Suprapubic skin (tissue), 4 donors: Measurements from ENCODE around the gene PARP6. TPM values are rescaled to one million over a fixed set of nuclear protein-coding genes. Genes with fewer than 3 reads are reported as not detected.

Experiments
- DNase-seq, 2 donors: peaks; one replicate each; pipeline ENCODE4 v3.0.0-alpha.2; 2019; ENCODE audit warnings: low spot score in 2 of 2
- H3K27ac ChIP-seq: fragments of 200-600 bp; sonication (generic); one replicate; pipeline ENCODE4 v1.5.1; 2019
- H3K27me3 ChIP-seq: fragments of 200-600 bp; sonication (generic); one replicate; pipeline ENCODE4 v1.5.1; 2019
- H3K36me3 ChIP-seq: fragments of 200-600 bp; sonication (generic); one replicate; pipeline ENCODE4 v1.5.1; 2019
- H3K4me1 ChIP-seq: fragments of 200-600 bp; sonication (generic); one replicate; pipeline ENCODE4 v1.5.1; 2019
- H3K4me3 ChIP-seq: fragments of 200-600 bp; sonication (generic); one replicate; pipeline ENCODE4 v1.5.1; 2019; ENCODE audit warnings: mild to moderate bottlenecking
- H3K9me3 ChIP-seq: fragments of 200-600 bp; sonication (generic); one replicate; pipeline ENCODE4 v1.5.1; 2019
- EP300 ChIP-seq: sonication (generic); formaldehyde crosslinking; IDR thresholded peaks from one replicate; pipeline ENCODE4 v1.6.1; 2017; ENCODE audit warnings: antibody characterized with exemption
- POLR2A ChIP-seq, 2 donors: fragments of 450-650 bp; IDR thresholded peaks; one replicate each; pipeline ENCODE4 v1.6.1; 2017; ENCODE audit warnings: antibody characterized with exemption in 2 of 2, mild to moderate bottlenecking in 2 of 2, moderate library complexity in 2 of 2
- POLR2AphosphoS5 ChIP-seq, 3 donors: sonication (generic); formaldehyde crosslinking; IDR thresholded peaks; one replicate each; pipeline ENCODE4 v1.6.1; 2017; ENCODE audit warnings: antibody characterized with exemption in 3 of 3
- WGBS: methylation state at CpG from one replicate; pipeline ENCODE4 v1.1.5; 2018; 5-methylcytosine and 5-hydroxymethylcytosine counted together
- total RNA-seq, 4 donors: library from RNA; depleted of rRNA; stranded (reverse); fragments of >200 nt; gene quantifications; one replicate each; pipeline ENCODE4 v1.1.0, GENCODE V29; 2016
- TF ChIP-seq, protein P1 (sequence below), 2 donors: fragments of 200-600 bp in 1 of 2; fragments of 450-650 bp in 1 of 2; sonication (generic) in 1 of 2; IDR thresholded peaks; one replicate each; pipeline ENCODE4 v1.5.1; 2016 to 2019; ENCODE audit warnings: antibody characterized with exemption in 2 of 2, mild to moderate bottlenecking in 1 of 2, moderate library complexity in 1 of 2

The PARP6 gene
- total RNA-seq, 4 donors from 2014 or later = 63.6 to 102 (median 70.6) TPM

DNA sequence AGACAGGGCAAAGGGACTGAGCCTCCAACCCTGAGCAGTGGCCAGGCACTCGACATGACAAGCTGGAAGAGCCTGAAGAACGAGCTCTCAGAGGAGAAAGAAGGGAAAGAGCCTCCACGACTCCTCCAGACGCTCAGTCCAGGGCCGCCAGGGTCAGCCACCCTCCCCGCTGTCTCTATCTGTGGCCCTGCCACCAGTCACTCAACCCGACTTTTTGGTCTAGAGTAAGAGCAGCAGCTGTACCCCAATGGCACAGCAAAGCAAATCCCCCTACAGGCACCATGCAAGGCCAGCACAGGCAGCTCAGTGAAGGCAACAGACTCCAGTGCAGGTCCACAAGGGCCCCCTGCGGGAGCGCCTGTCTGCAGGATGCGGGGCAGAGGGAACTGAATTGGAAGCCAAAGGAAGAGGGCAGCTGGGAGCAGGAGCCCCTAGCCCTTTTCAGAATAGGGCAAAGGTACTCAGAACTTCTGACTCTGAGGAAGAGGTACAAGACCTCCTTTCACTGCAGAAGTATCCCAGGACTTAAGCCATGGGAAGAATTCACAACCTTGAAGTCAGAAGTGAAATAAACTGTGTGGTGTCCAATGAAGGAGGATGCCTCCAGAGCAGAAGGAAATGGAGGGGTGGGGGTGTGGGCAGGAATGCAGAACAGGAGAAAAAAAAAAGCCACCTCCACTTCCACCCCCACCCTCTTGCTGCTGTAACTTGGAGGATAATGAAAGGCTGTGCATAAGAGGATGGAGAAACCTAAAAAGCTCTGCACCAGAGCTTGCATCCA lies 66.3 kb downstream of the PARP6 start:
- TF ChIP-seq EP300 = no peak
- TF ChIP-seq, protein P1, sequence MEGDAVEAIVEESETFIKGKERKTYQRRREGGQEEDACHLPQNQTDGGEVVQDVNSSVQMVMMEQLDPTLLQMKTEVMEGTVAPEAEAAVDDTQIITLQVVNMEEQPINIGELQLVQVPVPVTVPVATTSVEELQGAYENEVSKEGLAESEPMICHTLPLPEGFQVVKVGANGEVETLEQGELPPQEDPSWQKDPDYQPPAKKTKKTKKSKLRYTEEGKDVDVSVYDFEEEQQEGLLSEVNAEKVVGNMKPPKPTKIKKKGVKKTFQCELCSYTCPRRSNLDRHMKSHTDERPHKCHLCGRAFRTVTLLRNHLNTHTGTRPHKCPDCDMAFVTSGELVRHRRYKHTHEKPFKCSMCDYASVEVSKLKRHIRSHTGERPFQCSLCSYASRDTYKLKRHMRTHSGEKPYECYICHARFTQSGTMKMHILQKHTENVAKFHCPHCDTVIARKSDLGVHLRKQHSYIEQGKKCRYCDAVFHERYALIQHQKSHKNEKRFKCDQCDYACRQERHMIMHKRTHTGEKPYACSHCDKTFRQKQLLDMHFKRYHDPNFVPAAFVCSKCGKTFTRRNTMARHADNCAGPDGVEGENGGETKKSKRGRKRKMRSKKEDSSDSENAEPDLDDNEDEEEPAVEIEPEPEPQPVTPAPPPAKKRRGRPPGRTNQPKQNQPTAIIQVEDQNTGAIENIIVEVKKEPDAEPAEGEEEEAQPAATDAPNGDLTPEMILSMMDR (IDR thresholded peaks at IDR 0.05) = no peak
- no peak for TF ChIP-seq POLR2A (IDR thresholded peaks at IDR 0.05)
- TF ChIP-seq POLR2AphosphoS5 (IDR thresholded peaks at IDR 0.05) = no peak
- no peak for DNase-seq
- peaks cover 99% of the 10 kb centered on the region for H3K36me3 ChIP-seq

DNA sequence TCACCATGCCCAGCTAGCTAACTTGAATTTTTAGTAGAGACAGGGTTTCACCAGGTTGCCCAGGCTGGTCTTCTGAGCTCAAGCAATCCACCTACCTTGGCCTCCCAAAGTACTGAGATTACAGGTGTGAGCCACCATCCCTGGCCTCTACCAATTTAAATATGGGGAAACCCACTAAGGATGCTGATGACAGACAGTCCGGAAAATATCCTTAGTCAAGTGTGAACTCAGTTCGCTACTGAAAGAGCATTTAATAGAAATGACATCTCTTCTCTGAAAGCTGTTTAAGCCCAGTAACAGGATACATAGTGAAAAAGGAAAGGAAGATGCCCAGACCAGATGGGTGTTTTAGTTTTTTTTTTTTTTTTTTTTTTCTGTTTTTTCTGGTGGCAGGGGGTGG lies 67.1 kb downstream of the PARP6 start:
- Histone ChIP-seq H3K36me3 (peaks cover 99% of the 10 kb centered on the region), H3K4me1 (peaks cover 33% of the 10 kb centered on the region), H3K27me3 (no peaks in the 10 kb centered on the region), H3K27ac (no peak overlapping the region), H3K4me3 (no peak overlapping the region), H3K9me3 (no peaks in the 10 kb centered on the region)
- no peak for DNase-seq
- WGBS = 93% methylated on average over 2 of the region's 2 CpGs
- TF ChIP-seq EP300 (no peak), POLR2AphosphoS5 (IDR thresholded peaks at IDR 0.05) (no peak), POLR2A (IDR thresholded peaks at IDR 0.05) (no peak)
- TF ChIP-seq, protein P1 (IDR thresholded peaks at IDR 0.05) = no peak

More for the DNA sequence above, 66.3 kb downstream of the PARP6 start:
- H3K4me1 ChIP-seq = peaks cover 25% of the 10 kb centered on the region
- H3K9me3 ChIP-seq = no peaks in the 10 kb centered on the region
- H3K27me3 ChIP-seq = no peaks in the 10 kb centered on the region
- H3K4me3 ChIP-seq = no peak overlapping the region
- H3K27ac ChIP-seq = no peak overlapping the region
- 82% methylated on average over 10 of the region's 10 CpGs for WGBS

DNA sequence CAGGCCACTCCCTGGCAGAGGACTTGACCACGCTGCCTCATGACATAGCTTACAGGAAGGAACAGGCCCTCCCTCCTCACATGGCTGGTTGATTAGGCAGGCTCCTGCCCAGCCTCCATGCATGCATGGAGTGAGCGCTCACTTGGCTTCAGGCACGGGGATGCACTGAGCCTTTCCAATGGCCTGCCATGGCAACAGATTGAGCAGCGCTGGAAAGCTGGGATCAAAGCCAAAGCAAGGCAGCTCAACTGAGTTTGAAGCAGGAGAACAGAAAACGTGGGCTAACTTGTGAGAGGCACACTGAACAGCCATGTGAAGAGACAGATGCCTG lies 68.9 kb downstream of the PARP6 start:
- no peak overlapping the region for H3K4me3 ChIP-seq
- DNase-seq = no peak
- TF ChIP-seq POLR2A (IDR thresholded peaks at IDR 0.05) (no peak), POLR2AphosphoS5 (IDR thresholded peaks at IDR 0.05) (no peak), EP300 (no peak)
- TF ChIP-seq, protein P1 (IDR thresholded peaks at IDR 0.05) = no peak
- H3K27me3 ChIP-seq = no peaks in the 10 kb centered on the region
- H3K9me3 ChIP-seq = no peaks in the 10 kb centered on the region
- H3K4me1 ChIP-seq = peaks cover 33% of the 10 kb centered on the region
- peaks cover 99% of the 10 kb centered on the region for H3K36me3 ChIP-seq
- peak overlapping the region; percentile 53 for H3K27ac ChIP-seq
- WGBS = 16% methylated on average over 5 of the region's 5 CpGs

DNA sequence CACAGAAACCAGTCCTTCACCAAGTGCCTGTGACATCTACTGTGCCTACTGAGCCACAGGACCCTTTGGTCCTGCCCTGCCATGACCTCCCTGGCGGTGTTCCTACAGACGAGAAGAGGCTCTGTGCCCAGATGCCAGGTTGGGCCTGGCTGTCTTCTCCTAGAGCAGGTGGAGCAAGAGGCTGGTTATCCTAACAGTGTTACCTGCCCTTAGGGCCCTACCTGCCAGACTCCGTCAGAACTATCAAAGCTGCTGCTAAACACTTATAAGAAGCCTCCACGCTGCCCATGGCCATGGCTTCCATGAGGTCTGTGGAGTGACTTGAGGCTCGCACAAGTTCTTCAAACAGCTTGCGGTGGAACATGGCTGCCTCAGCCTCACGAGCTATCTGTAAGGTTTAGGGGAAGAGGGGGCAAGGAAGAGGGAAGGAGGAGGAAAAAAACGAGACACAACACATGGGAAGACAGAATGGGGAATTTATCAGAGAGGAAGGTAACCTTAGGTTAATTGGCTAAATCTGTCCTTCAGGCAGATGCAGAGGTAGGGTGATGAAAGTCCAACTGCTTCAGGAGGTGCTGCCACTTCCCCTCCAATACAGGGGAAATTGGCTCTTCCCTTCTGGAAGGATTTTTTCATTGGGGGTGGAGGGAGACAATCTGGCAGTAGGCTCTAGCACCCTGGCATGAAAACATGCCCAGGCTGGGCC lies 69.4 kb downstream of the PARP6 start:
- Histone ChIP-seq H3K27ac (peak overlapping the region; percentile 53), H3K27me3 (no peaks in the 10 kb centered on the region), H3K4me3 (no peak overlapping the region), H3K9me3 (no peaks in the 10 kb centered on the region), H3K36me3 (peaks cover 93% of the 10 kb centered on the region), H3K4me1 (peaks cover 35% of the 10 kb centered on the region)
- TF ChIP-seq POLR2AphosphoS5 (IDR thresholded peaks at IDR 0.05) = no peak
- no peak for TF ChIP-seq EP300
- TF ChIP-seq POLR2A (IDR thresholded peaks at IDR 0.05) = no peak
- TF ChIP-seq, protein P1 (IDR thresholded peaks at IDR 0.05) = no peak
- WGBS = 57% methylated on average over 8 of the region's 8 CpGs
- DNase-seq = no peak

DNA sequence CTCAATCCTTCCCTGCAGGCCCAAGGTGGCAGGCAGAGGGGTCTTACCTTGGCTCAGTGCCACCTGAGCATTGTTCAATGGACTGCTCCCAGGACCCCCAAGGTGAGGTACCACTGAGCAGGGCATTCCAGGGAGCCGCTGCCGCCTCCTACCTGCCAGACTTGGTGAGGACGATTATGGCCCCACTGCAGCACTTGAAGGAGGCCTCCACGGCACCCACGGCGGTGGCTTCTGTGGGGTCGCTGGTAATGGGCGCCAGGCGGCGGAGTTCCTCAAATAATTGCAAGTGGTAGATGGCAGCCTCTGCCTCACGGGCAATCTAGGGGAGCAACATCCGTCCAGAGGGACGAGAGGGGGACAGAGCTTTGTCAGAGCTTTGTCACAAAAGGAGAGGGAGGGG lies 70.1 kb downstream of the PARP6 start:
- Histone ChIP-seq H3K27me3 (no peaks in the 10 kb centered on the region), H3K36me3 (peaks cover 87% of the 10 kb centered on the region), H3K4me3 (no peak overlapping the region), H3K9me3 (no peaks in the 10 kb centered on the region), H3K27ac (no peak overlapping the region), H3K4me1 (peaks cover 41% of the 10 kb centered on the region)
- no peak for DNase-seq
- TF ChIP-seq POLR2AphosphoS5 (IDR thresholded peaks at IDR 0.05) (no peak), EP300 (no peak)
- TF ChIP-seq, protein P1 (IDR thresholded peaks at IDR 0.05) = no peak
- 96% methylated on average over 11 of the region's 13 CpGs for WGBS
